Subcutaneous adipose tissue (tissue), 4 donors: Measurements from ENCODE around the gene DYRK1A. TPM values are rescaled to one million over a fixed set of nuclear protein-coding genes. Genes with fewer than 3 reads are reported as not detected.

Source experiments
- total RNA-seq, 4 donors: library from RNA; depleted of rRNA; stranded (reverse); fragments of >200 nt; gene quantifications; one replicate each; pipeline ENCODE4 v1.1.0, GENCODE V29; 2016
- TF ChIP-seq, protein P1 (sequence below): fragments of 450-650 bp; IDR thresholded peaks from one replicate; pipeline ENCODE4 v1.5.1; 2016; ENCODE audit warnings: low read depth, mild to moderate bottlenecking, control low read depth, antibody characterized with exemption, moderate library complexity

The DYRK1A gene
- total RNA-seq, 4 donors from 2014 or later, result 52.4 to 77.2 (median 68.8) TPM

DNA sequence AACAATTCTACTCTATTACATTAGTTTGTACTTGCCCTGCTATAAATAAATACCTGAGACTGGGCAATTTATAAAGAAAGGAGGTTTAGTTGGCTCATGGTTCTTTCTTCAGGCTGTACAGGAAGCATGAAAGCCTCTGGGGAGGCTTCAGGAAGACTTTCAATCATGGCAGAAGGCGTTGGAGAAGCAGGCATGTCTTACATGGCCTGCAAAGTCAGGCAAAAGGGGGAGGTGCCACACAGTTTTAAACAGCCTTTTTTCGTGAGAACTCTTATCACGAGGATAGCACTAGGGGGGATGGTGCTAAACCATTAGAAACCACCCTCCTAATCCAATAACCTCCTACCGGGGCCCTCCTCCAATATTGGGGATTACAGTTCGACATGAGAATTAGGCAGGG lies 102.9 kb downstream of the DYRK1A start:
- TF ChIP-seq, protein P1, sequence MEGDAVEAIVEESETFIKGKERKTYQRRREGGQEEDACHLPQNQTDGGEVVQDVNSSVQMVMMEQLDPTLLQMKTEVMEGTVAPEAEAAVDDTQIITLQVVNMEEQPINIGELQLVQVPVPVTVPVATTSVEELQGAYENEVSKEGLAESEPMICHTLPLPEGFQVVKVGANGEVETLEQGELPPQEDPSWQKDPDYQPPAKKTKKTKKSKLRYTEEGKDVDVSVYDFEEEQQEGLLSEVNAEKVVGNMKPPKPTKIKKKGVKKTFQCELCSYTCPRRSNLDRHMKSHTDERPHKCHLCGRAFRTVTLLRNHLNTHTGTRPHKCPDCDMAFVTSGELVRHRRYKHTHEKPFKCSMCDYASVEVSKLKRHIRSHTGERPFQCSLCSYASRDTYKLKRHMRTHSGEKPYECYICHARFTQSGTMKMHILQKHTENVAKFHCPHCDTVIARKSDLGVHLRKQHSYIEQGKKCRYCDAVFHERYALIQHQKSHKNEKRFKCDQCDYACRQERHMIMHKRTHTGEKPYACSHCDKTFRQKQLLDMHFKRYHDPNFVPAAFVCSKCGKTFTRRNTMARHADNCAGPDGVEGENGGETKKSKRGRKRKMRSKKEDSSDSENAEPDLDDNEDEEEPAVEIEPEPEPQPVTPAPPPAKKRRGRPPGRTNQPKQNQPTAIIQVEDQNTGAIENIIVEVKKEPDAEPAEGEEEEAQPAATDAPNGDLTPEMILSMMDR, result no peak

DNA sequence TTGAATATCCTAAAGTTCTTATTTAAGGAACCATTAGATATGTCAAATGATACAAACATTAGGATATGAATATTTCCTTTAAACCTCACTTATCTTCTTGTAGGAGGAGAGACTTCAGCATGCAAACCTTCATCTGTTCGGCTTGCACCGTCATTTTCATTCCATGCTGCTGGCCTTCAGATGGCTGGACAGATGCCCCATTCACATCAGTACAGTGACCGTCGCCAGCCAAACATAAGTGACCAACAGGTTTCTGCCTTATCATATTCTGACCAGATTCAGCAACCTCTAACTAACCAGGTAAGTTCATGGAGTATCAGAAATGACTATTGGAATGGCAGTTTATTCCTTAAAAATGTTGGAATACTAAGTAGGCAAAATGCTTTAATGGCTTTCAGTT lies 106.0 kb downstream of the DYRK1A start:
- TF ChIP-seq, protein P1, result no peak

DNA sequence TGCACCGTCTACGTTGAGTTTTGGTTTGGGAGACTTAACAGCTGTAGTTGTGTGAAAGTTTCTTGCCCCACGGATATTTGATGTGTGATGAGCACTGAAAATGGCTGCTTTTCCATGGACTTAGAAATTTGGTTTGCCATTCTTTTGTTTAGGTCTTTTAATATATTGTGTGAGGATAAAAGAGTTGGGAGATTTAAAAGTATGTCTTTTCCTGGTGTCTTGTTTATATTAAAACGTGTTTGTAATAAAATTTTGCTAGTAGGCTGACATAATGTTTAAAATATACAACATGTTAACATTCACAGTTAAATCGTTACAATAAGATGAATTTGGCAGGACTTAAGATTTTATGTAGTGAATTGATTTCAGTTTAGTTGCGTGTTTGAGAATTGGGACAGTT lies 106.9 kb downstream of the DYRK1A start:
- TF ChIP-seq, protein P1, result no peak

DNA sequence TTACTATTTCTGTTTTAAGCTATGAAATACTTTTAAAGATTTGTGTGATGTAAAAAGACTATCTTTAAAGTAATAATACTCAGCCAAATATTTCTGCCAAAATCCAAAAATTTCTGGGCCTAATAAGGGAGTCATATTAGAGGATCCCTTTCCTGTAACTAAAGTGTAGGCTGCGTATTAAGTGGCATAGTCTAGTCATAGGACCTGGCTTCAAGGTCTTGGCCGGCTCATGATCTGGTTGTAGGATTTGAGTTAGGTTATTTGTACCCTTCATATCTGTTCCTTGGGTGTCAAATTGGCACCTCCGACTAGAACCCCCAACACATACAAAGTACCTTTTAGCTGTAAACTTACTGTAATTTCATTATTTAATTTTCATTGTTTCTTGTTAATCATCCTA lies 107.8 kb downstream of the DYRK1A start:
- TF ChIP-seq, protein P1, result no peak

DNA sequence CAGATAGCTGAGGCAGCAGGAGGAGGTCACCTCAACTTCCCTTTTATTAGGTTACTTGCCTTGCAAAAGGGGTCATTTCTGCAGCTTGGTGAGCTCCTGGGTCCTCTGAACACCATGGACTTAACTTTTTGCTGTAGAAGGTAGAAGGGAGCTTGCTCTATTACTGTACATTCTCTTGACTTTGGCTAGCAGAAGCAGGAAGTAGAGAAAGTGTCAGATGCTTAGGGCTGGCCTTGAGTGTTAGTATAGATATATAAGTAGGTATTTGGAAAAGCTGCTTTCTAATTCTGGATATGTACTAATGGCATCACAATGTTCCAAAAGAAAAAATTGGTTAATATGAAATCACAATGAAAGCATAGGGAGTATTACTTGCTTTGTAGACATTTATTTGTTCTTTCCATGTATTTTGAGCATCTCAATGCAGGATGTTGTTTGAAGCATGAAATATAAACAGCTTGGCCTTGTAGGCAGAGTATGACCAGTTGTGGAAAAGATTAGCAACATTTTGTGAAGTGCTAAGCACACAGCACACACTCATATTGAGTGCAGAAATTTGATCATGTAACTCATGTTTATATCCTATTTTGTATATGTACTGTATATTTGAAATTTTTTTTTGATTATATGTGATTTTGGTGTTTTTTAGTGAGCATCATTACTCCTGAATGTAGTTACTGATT lies 108.8 kb downstream of the DYRK1A start:
- TF ChIP-seq, protein P1, result no peak

DNA sequence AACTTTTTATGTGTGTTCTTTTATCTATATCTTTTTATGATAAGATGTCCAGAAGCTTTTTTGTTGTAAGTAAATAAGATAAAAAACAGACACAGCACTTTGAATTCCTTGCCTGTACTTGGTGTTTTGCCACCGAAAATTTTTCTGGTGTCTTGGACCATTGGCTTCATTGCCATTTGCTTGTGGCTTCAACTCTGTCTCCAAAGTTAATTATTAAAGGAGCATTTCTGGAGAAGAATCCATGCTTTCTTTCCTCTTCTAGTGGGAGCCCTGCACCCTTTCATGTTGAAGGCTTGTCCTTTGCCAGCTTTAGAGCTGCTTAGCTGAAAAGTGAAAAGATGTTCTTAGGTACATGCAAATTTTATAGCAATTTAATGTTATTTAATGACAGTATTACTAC lies 112.2 kb downstream of the DYRK1A start:
- TF ChIP-seq, protein P1, result no peak

DNA sequence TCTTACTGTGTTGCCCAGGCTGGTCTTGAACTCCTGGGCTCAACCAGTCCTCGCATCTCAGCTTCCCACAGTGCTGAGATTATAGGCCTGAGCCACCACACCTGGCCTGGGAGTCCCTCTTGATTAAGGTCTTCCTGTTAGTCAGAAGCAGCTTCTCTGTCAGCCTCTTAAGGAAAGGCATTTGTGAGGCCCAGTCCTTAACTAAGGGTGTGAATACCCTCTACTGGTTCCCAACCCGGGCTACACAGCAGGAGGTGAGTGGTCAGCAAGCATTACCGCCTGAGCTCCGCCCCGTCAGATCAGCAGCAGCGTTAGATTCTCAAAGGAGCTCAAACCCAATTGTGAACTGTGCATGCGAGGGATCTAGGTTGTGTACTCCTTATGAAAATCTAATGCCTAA lies 117.2 kb downstream of the DYRK1A start:
- TF ChIP-seq, protein P1, result no peak
